Lower lobe of right lung (tissue), 2 donors: ENCODE data around the gene GAS7. TPM values are rescaled to one million over a fixed set of nuclear protein-coding genes. Genes with fewer than 3 reads are reported as not detected.

Experiments used
- ATAC-seq, 2 donors: fragments of 200-7000 bp; cut with Tn5 transposase; one replicate each; pipeline ENCODE4 v1.9.1; 2020 to 2022; ENCODE audit warnings: mild to moderate bottlenecking in 2 of 2, moderate library complexity in 2 of 2
- DNase-seq: peaks from one replicate; pipeline ENCODE4 v3.0.0-alpha.2; 2020
- H3K27ac ChIP-seq: fragments of 200-600 bp; one replicate; pipeline ENCODE4 v1.8.0; 2022
- H3K27me3 ChIP-seq: fragments of 200-600 bp; one replicate; pipeline ENCODE4 v1.8.0; 2022; ENCODE audit warnings: low read depth
- H3K36me3 ChIP-seq: fragments of 200-600 bp; one replicate; pipeline ENCODE4 v1.8.0; 2022; ENCODE audit warnings: mild to moderate bottlenecking
- H3K4me1 ChIP-seq: fragments of 200-600 bp; one replicate; pipeline ENCODE4 v1.8.0; 2022
- H3K4me3 ChIP-seq: fragments of 200-600 bp; one replicate; pipeline ENCODE4 v1.8.0; 2022; ENCODE audit warnings: mild to moderate bottlenecking
- H3K9me3 ChIP-seq: fragments of 200-600 bp; one replicate; pipeline ENCODE4 v1.8.0; 2022
- CTCF ChIP-seq: fragments of 200-600 bp; IDR thresholded peaks from one replicate; pipeline ENCODE4 v1.8.0; 2022; ENCODE audit warnings: antibody characterized with exemption, mild to moderate bottlenecking
- intact Hi-C: fragments of 100-400 bp; cut with DNase I; formaldehyde crosslinking; loops from one replicate; pipeline ENCODE4 v1.11.0; 2022
- total RNA-seq: library from RNA; stranded (reverse); fragmentation: NEBNext Ultra II Directional; extraction: Animal tissue kit (Norgen Biotek cat#: 25700); gene quantifications from one replicate; pipeline ENCODE4 v1.2.1, GENCODE V29; 2021
- donor health status: DM: no; HTN: yes; CAD: no; lungs with severe emphysema.

Gene GAS7
- total RNA-seq, 1 donor from 2014 or later, result 54.1 TPM

GRCh38 chr17:9886141-9886930 lies 312.1 kb downstream of the GAS7 start:
- intact Hi-C loops, result no loop called here
- no peaks in the 10 kb centered on the region for H3K27me3 ChIP-seq
- no peak overlapping the region for H3K27ac ChIP-seq
- no peak for DNase-seq
- H3K36me3 ChIP-seq, result no peaks in the 10 kb centered on the region
- H3K9me3 ChIP-seq, result peaks cover 25% of the 10 kb centered on the region
- no peak overlapping the region for H3K4me3 ChIP-seq
- no peak for TF ChIP-seq CTCF
- no peaks in the 10 kb centered on the region for H3K4me1 ChIP-seq
- peak; percentile 28 to 50 for ATAC-seq

GRCh38 chr17:9883451-9883850 lies 315.0 kb downstream of the GAS7 start:
- Histone ChIP-seq H3K27me3 (no peaks in the 10 kb centered on the region), H3K4me3 (no peak overlapping the region), H3K27ac (no peak overlapping the region), H3K4me1 (no peaks in the 10 kb centered on the region), H3K36me3 (no peaks in the 10 kb centered on the region), H3K9me3 (peaks cover 25% of the 10 kb centered on the region)
- TF ChIP-seq CTCF, result no peak
- ATAC-seq (no peak), DNase-seq (no peak)
- intact Hi-C loops, result no loop called here

- H3K9me3 ChIP-seq, result peaks cover 25% of the 10 kb centered on the region
- DNase-seq, result no peak
- H3K27me3 ChIP-seq, result no peaks in the 10 kb centered on the region
- H3K4me1 ChIP-seq, result no peaks in the 10 kb centered on the region
- H3K27ac ChIP-seq, result no peak overlapping the region
- no peak for TF ChIP-seq CTCF
- H3K36me3 ChIP-seq, result no peaks in the 10 kb centered on the region
- ATAC-seq, result peak; percentile 54 to 78
- H3K4me3 ChIP-seq, result no peak overlapping the region
- intact Hi-C loops, result no loop called here
Observed at GRCh38 chr17:9880582-9880999, 317.8 kb downstream of the GAS7 start.

- Histone ChIP-seq H3K9me3 (peaks cover 19% of the 10 kb centered on the region), H3K36me3 (no peaks in the 10 kb centered on the region), H3K27me3 (no peaks in the 10 kb centered on the region), H3K4me3 (no peak overlapping the region), H3K4me1 (no peaks in the 10 kb centered on the region), H3K27ac (no peak overlapping the region)
- DNase-seq (no peak), ATAC-seq (peak in 1 of 2 donors; percentile 33)
- intact Hi-C loops, result no loop called here
- TF ChIP-seq CTCF, result no peak
Observed at GRCh38 chr17:9878786-9879525, 319.4 kb downstream of the GAS7 start.

GRCh38 chr17:9878356-9878755 lies 320.1 kb downstream of the GAS7 start:
- H3K9me3 ChIP-seq, result peaks cover 13% of the 10 kb centered on the region
- no peak overlapping the region for H3K27ac ChIP-seq
- DNase-seq (no peak), ATAC-seq (no peak)
- no peaks in the 10 kb centered on the region for H3K4me1 ChIP-seq
- TF ChIP-seq CTCF, result no peak
- intact Hi-C loops, result no loop called here
- H3K4me3 ChIP-seq, result no peak overlapping the region
- H3K36me3 ChIP-seq, result no peaks in the 10 kb centered on the region
- H3K27me3 ChIP-seq, result no peaks in the 10 kb centered on the region
